Ovary (tissue), 9 donors: ENCODE results near the gene GTPBP6. TPM values are rescaled to one million over a fixed set of nuclear protein-coding genes. Genes with fewer than 3 reads are reported as not detected.
"Not testable (repeated sequence)": the region's sequence is repeated elsewhere in the genome, so short reads cannot be mapped to it uniquely, and the experiment has no call there.

Experiments
- DNase-seq, 5 donors: peaks; one replicate each; pipeline ENCODE4 v3.0.0-alpha.2; 2019 to 2020
- H3K27ac ChIP-seq, 2 donors: fragments of 200-600 bp; one replicate each; pipeline versions ENCODE4 v1.5.1 to v1.8.0; 2019 to 2022
- H3K27me3 ChIP-seq: fragments of 200-600 bp; one replicate; pipeline ENCODE4 v1.8.0; 2022
- H3K36me3 ChIP-seq: fragments of 200-600 bp; sonication (generic); one replicate; pipeline ENCODE4 v1.5.1; 2019
- H3K4me1 ChIP-seq: one replicate; pipeline ENCODE4 v1.8.1; 2013; ENCODE audit warnings: mild to moderate bottlenecking, moderate library complexity; ENCODE audit not compliant: insufficient read depth
- H3K4me3 ChIP-seq: fragments of 200-600 bp; sonication (generic); one replicate; pipeline ENCODE4 v1.5.1; 2017
- H3K9me3 ChIP-seq, 2 donors: fragments of 200-600 bp in 1 of 2; sonication (generic) in 1 of 2; one replicate each; pipeline versions ENCODE4 v1.5.1 to v1.8.1; 2013 to 2019; ENCODE audit warnings: mild to moderate bottlenecking in 1 of 2, moderate library complexity in 1 of 2
- EP300 ChIP-seq: sonication (generic); formaldehyde crosslinking; IDR thresholded peaks from one replicate; pipeline ENCODE4 v1.6.1; 2017; ENCODE audit warnings: antibody characterized with exemption
- POLR2A ChIP-seq: fragments of 450-650 bp; IDR thresholded peaks from one replicate; pipeline ENCODE4 v1.6.1; 2017; ENCODE audit warnings: antibody characterized with exemption, mild to moderate bottlenecking, moderate library complexity
- WGBS, 3 donors: extraction: QIAGEN DNeasy Blood & Tissue Kit in 1 of 3; methylation state at CpG; one replicate each; pipeline versions ENCODE4 v1.1.5 to v1.1.7; 2013 to 2017; 5-methylcytosine and 5-hydroxymethylcytosine counted together
- intact Hi-C, 4 donors: fragments of 100-400 bp; cut with DNase I; formaldehyde crosslinking; loops; one replicate each; pipeline versions ENCODE4 v1.11.0 to v1.15.1; 2022 to 2023
- polyA plus RNA-seq, 2 donors: library from polyadenylated mRNA; stranded (reverse); fragments of 200-250 nt in 1 of 2; fragments of 350-450 nt in 1 of 2; fragmentation: Illumina TruSeq in 1 of 2; extraction: RNeasy Lipid Tissue Mini Kit (QIAGEN cat#74804) in 1 of 2; gene quantifications; one replicate each; pipeline ENCODE4 v1.2.3, GENCODE V29; 2013 to 2014
- total RNA-seq, 7 donors: library from RNA; depleted of rRNA in 2 of 7; stranded (reverse); fragments of >200 nt in 2 of 7; fragmentation: NEBNext Ultra II Directional in 3 of 7; extraction: Animal tissue kit (Norgen Biotek cat#: 25700) in 3 of 7; gene quantifications; one replicate each; pipeline versions ENCODE4 v1.1.0 to v1.2.4, GENCODE V29; 2016 to 2023
- TF ChIP-seq, protein P1 (sequence below), 3 donors: fragments of 450-650 bp in 2 of 3; fragments of 200-600 bp in 1 of 3; IDR thresholded peaks; one replicate each; pipeline versions ENCODE4 v1.5.1 to v1.8.0; 2016 to 2022; ENCODE audit warnings: antibody characterized with exemption in 3 of 3, mild to moderate bottlenecking in 1 of 3
- donor health status: DM: no; HTN: no; CAD: no; lungs with moderate emphysema.
- donor health status: DM: no; HTN: no; CAD: no.
- donor health status: Bipolar disorder and iron deficiency.
- donor health status: DM: yes; HTN: yes; CAD: no.
- donor health status: DM: no; HTN: no; CAD: no.
- donor health status: DM: yes; HTN: yes; CAD: no.

GTPBP6 gene
- total and polyA plus RNA-seq, 9 donors = 7.1 to 69.0 (median 47.8) TPM

DNA sequence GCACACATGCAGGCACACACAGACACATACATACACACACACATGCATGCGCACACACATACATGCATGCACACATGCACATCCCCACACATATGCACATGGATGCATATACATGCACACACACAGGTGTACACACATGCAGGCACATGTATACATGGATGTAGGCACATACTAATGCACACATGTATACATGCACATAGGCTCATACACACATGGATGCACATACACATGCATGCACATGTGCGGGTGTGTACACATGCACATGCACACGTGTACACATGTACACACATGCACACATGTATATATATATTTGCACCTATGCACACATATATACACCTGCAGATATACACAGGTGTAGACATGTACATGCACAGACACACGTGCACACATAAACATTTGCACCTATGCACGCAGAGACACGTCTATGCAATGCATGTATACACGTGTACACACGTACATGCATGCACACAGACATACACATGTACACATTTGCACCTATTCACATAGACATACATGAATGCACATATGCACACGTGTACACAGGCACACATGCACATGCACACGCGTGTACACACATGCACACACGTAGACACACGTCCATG lies 33.4 kb downstream of the GTPBP6 start:
- Histone ChIP-seq H3K27ac (no peak overlapping the region), H3K4me1 (no peaks in the 10 kb centered on the region), H3K9me3 (no peaks in the 10 kb centered on the region), H3K4me3 (no peak overlapping the region), H3K27me3 (no peaks in the 10 kb centered on the region), H3K36me3 (no peaks in the 10 kb centered on the region)
- TF ChIP-seq EP300 (no peak), POLR2A (no peak)
- TF ChIP-seq, protein P1, sequence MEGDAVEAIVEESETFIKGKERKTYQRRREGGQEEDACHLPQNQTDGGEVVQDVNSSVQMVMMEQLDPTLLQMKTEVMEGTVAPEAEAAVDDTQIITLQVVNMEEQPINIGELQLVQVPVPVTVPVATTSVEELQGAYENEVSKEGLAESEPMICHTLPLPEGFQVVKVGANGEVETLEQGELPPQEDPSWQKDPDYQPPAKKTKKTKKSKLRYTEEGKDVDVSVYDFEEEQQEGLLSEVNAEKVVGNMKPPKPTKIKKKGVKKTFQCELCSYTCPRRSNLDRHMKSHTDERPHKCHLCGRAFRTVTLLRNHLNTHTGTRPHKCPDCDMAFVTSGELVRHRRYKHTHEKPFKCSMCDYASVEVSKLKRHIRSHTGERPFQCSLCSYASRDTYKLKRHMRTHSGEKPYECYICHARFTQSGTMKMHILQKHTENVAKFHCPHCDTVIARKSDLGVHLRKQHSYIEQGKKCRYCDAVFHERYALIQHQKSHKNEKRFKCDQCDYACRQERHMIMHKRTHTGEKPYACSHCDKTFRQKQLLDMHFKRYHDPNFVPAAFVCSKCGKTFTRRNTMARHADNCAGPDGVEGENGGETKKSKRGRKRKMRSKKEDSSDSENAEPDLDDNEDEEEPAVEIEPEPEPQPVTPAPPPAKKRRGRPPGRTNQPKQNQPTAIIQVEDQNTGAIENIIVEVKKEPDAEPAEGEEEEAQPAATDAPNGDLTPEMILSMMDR (IDR thresholded peaks at IDR 0.05) = no peak
- intact Hi-C loops = no loop called here
- DNase-seq = peak in 1 of 5 donors; percentile 17
- WGBS, 3 donors = 86 to 90% (median 88%) methylated on average over 13 of the region's 13 CpGs

DNA sequence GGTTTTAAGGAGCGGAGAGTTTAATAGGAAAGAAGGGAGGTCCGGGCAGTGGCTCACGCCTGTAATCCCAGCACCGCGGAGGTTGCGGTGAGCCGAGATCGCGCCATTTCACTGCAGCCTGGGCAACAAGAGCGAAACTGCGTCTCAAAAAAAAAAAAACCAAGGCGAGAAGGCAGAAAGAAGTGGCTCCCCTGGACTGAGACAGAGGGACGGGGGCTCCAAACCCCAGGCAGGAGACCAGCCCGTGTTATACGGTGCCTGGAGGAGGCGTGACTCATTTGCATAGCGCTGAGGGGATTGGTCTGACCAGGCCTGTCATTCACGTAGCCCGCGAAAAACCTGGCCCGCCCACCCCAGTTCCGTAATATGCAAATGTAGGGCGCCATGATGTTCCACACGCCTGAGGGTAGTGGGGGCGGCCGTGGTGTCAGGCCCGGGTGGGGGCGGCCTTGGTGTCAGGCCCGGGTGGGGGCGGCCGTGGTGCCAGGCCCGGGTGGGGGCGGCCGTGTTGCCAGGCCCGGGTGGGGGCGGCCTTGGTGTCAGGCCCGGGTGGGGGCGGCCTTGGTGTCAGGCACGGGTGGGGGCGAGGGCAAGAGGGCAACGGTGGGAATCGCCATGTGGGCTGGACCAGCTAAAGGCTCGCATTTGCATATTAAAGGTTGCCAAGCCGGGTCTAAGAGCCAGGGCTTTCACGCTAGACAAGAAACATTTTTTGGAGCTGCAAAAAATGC lies 35.3 kb downstream of the GTPBP6 start:
- peak; percentile 87 to 93 (median 91) for DNase-seq
- no peak for TF ChIP-seq POLR2A
- TF ChIP-seq, protein P1 (IDR thresholded peaks at IDR 0.05) = no peak
- no peak for TF ChIP-seq EP300
- H3K9me3 ChIP-seq = no peaks in the 10 kb centered on the region
- WGBS, 3 donors = 0 to 1% (median 1%) methylated on average over 43 to 45 of the region's 45 CpGs
- peak overlapping the region in 1 of 2 donors; percentile 67 for H3K27ac ChIP-seq
- intact Hi-C loops = no loop called here
- H3K4me1 ChIP-seq = no peaks in the 10 kb centered on the region
- H3K4me3 ChIP-seq = peak overlapping the region; percentile 49
- no peaks in the 10 kb centered on the region for H3K36me3 ChIP-seq
- H3K27me3 ChIP-seq = no peaks in the 10 kb centered on the region

DNA sequence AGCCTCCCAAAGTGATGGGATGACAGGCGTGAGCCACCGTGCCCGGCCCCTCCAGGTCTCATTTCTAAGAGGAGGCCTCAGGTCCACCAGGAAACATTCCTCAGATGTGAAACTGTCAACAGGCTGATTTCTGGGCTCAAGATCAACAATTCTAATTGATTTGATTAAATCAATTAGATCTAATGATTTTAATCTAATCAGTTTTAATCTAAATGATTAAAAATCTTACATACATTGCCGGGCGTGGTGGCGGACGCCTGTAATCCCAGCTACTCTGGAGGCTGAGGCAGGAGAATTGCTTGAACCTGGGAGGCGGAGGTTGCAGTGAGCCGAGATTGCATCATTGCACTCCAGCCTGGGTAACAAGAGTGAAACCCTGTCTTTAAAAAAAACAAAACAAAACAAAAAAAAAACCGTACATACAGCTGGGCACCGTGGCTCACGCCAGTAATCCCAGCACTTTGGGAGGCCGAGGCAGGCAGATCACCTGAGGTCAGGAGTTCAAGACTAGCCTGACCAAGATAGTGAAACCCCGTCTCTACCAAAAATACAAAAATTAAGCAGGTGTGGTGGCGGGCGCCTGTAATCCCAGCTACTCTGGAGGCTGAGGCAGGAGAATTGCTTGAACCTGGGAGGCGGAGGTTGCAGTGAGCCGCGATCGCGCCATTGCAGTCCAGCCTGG lies 36.5 kb downstream of the GTPBP6 start:
- peak overlapping the region in 1 of 2 donors; percentile 66 for H3K27ac ChIP-seq
- H3K4me1 ChIP-seq, H3K4me3 ChIP-seq, H3K9me3 ChIP-seq, H3K36me3 ChIP-seq, H3K27me3 ChIP-seq, intact Hi-C loops: not testable (repeated sequence)
- peak in 1 of 5 donors; percentile 38 for DNase-seq
- 57 to 67% (median 65%) methylated on average over 21 of the region's 21 CpGs for WGBS, 3 donors

DNA sequence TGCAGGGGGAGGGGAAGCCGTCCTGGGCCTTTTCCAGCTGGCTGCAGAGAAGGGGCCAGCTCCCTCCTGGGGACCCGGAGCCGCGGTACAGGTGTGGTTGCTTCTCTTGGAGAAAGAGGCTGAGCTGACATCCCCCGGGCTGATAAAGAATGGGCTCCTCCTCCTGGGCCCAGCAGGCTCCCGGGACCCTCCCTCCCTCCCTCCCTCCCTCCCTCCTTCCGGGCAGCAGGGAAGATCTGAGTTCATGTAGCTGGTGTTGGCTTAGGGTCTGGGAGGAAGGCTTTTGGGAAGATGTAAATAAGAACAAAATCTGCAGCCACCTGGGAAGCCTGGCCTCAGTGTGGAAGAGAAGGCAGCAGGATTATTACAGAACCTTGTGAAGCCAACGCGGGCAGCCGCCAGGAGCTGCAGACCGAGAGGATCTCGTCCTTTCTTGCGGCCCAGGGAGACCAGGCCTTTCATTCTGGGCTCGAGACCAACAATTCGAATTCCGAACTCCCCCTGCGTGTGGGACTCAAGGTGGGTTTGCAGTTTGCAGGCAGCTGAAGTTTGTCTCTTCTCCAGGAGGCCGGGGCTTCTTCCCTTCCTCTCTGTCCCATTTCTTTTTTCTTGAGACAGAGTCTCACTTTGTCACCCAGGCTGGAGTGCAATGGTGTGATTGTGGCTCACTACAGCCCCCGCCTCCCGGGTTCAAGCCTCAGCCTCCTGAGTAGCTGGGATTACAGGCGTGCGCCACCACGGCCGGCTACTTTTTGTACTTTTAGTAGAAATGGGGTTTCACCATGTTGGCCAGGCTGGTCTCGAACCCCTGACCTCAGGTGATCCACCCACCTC lies 37.2 kb downstream of the GTPBP6 start, which contains the start of gene PLCXD1:
PLCXD1 (plus strand) TSS at position 216 of the 834 bp plus-strand sequence. CDS start 2,807 bp downstream, outside the sequence.
- peak within 1 kb of the TSS; percentile 32 for H3K4me3 ChIP-seq
- no peaks in the 10 kb centered on the region for H3K36me3 ChIP-seq
- H3K4me1 ChIP-seq = no peaks in the 10 kb centered on the region
- intact Hi-C loops = no loop called here
- peak in 4 of 5 donors; percentile 39 to 72 (median 62) for DNase-seq
- WGBS, 3 donors = 16 to 22% (median 22%) methylated on average over 25 of the region's 25 CpGs
- H3K9me3 ChIP-seq = no peaks in the 10 kb centered on the region
- TF ChIP-seq POLR2A (no peak), EP300 (no peak)
- TF ChIP-seq, protein P1 (IDR thresholded peaks at IDR 0.05) = no peak
- H3K27ac ChIP-seq = peak within 1 kb of the TSS in 1 of 2 donors; percentile 66
- H3K27me3 ChIP-seq = no peaks in the 10 kb centered on the region

DNA sequence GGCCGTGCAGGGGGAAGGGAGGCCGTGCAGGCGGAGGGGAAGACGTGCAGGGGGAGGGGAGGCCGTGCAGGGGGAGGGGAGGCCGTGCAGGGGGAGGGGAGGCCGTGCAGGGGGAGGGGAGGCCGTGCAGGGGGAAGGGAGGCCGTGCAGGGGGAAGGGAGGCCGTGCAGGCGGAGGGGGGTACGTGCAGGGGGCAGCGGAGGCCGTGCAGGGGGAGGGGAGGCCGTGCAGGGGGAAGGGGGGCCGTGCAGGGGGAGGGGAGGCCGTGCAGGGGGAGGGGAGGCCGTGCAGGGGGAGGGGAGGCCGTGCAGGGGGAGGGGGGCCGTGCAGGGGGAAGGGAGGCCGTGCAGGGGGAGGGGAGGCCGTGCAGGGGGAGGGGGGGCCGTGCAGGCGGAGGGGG lies 37.9 kb downstream of the GTPBP6 start:
- 3 to 7% methylated on average over 3 to 18 of the region's 24 CpGs; no CpG with 5 or more reads in 1 of the 3 donors for WGBS, 3 donors
- DNase-seq, H3K9me3 ChIP-seq, H3K27me3 ChIP-seq, H3K4me1 ChIP-seq, intact Hi-C loops, H3K36me3 ChIP-seq: not testable (repeated sequence)
- Histone ChIP-seq H3K4me3 (peak overlapping the region; percentile 32), H3K27ac (peak overlapping the region in 1 of 2 donors; percentile 66)

DNA sequence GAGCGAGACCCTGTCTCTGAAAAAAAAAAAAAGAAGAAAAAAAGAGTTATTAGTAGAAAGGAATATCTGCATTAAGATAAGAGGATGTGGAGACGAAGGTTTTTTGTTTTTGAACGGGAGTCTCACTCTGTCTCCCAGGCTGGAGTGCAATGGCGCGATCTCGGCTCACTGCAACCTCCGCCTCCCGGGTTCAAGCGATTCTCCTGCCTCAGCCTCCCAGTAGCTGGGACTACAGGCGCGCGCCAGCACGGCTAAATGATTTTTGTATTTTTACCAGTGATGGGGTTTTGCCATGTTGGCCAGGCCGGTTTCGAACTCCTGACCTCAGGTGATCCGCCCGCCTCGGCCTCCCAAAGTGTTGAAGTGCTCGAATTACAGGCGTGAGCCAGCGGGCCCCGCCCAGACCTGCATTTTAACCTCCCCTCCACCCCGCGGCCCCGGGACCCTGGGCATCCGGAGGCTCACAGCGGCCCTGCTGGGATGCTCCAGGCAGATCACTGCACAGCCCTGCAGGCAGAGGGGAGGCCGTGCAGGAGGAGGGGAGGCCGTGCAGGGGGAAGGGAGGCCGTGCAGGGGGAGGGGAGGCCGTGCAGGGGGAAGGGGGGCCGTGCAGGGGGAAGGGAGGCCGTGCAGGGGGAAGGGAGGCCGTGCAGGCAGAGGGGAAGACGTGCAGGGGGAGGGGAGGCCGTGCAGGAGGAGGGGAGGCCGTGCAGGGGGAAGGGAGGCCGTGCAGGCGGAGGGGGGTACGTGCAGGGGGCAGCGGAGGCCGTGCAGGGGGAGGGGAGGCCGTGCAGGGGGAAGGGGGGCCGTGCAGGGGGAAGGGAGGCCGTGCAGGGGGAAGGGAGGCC lies 38.6 kb downstream of the GTPBP6 start:
- H3K27me3 ChIP-seq, H3K9me3 ChIP-seq, H3K4me3 ChIP-seq, H3K4me1 ChIP-seq, H3K27ac ChIP-seq, intact Hi-C loops, H3K36me3 ChIP-seq: not testable (repeated sequence)
- DNase-seq = peak in 1 of 5 donors; percentile 34
- WGBS, 3 donors = 61 to 88% (median 85%) methylated on average over 28 to 42 of the region's 45 CpGs
